Activated gamma-delta T cell treated with Interleukin-2 at 50 U/mL for 16 hours (primary cell): ENCODE results near the gene PPP3CA.
"Not testable (repeated sequence)": the region's sequence is repeated elsewhere in the genome, so short reads cannot be mapped to it uniquely, and the experiment has no call there.

Source experiments
- DNase-seq: peaks from one replicate; pipeline ENCODE4 v3.0.0-alpha.2; 2020

Gene PPP3CA

DNA sequence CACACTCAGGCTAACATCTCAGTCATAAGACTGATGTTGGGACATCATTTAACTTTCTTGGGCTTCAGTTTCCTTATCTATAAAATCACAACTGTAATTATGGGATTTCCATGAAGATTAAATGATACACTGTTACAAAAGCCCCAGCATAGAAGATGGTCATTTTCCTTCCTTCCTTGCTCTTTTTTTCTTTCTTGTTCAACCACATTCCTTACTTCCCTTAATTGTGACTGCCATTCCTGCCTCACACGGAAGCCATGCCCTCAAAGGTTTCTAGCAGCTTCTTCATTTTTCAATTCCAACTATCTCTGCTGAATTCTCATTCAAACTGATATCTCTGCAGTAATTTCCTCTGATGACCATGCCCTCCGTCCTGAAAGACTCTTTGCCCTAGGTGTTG is 311.8 kb downstream of the PPP3CA start:
- DNase-seq = no peak

DNA sequence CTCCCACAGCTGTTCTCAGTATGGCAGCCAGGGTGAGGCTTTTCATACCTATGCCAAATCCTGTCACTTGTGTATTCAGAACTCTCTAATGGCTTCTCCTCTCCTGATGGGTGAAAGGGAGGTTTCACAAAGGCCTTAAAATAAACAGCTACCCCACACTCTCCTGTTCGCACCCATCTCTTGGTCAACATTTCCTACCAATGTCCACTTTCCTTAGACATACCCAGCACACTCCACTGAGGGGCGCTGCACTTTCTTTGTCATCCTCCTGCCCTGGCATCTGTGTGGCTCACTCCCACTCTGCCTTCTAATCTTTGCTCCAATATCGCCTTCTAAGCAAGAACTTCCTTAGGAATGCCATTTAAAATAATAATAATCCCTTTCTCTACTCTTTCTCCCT is 313.3 kb downstream of the PPP3CA start:
- DNase-seq = no peak

DNA sequence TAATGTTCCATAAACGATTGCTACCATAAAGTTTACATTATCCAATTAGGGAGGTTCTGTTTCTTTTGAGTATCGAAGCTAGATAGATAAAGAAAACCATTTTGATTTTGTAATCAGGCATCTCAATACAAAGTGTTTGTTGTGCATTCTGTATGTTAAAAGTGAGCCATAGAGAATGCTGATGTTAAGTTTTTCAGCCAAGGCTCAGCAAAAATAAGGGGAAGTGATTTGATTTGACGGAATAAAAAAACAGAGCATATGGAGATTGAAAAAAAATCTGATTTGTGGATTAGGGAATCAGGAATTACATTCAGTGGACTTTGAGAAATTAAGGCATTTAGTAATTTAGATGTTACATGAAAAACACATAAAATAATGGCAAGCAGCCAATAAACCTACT is 314.8 kb downstream of the PPP3CA start:
- no peak for DNase-seq

GRCh38 chr4:101031971-101032370 is 315.4 kb downstream of the PPP3CA start:
- no peak for DNase-seq

- DNase-seq = no peak
These were observed 318.4 kb downstream of the PPP3CA start for GRCh38 chr4:101028886-101029285.

DNA sequence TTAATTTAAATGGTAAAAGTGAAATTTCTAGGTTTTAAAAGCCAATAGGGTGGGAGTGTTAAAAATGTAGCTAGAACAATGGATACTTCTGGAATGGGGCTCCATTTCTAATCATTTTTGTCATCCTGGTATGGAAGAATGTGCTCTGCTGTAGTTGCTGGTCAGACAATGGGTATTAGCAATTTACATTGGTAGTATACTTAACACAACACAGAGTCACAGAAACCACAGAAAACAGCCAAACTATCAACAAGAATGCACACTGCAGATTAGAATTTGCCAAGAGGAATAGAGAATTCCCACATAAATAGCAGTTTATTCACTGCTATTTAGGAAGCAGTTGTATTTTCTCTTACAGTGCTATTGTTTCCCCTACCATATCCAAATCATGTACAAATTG is 319.6 kb downstream of the PPP3CA start:
- DNase-seq = no peak

GRCh38 chr4:101025755-101026154 is 321.6 kb downstream of the PPP3CA start:
- DNase-seq = no peak

GRCh38 chr4:101022151-101023024 is 324.9 kb downstream of the PPP3CA start:
- no peak for DNase-seq

- peak; percentile 6 for DNase-seq
These were observed 326.4 kb downstream of the PPP3CA start for GRCh38 chr4:101020956-101021355.

GRCh38 chr4:101019941-101020401 is 327.4 kb downstream of the PPP3CA start:
- DNase-seq = peak; percentile 33

- no peak for DNase-seq
These were observed 328.0 kb downstream of the PPP3CA start for GRCh38 chr4:101019313-101019712.

- DNase-seq = no peak
These were observed 328.5 kb downstream of the PPP3CA start for GRCh38 chr4:101018836-101019235.

DNA sequence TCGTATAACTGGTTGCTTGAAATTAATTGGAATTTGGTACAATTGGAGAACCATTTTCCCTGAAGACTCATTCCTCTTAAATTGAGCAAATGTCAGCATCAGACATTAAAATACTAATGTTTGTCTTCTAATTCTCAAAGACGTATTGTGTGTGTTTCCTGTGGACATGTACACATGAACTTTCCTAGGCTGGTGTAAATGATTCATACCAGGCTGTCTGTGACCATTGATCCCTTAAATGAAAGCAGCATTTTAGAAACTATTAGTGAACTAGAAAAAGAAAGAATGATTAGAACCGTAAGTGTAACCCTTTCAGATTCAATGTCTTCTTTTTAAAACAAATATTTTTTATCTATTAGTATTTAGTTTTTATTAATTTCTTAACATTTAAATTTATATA is 332.9 kb downstream of the PPP3CA start:
- DNase-seq = no peak

GRCh38 chr4:101010987-101011386 is 336.3 kb downstream of the PPP3CA start:
- DNase-seq = no peak

DNA sequence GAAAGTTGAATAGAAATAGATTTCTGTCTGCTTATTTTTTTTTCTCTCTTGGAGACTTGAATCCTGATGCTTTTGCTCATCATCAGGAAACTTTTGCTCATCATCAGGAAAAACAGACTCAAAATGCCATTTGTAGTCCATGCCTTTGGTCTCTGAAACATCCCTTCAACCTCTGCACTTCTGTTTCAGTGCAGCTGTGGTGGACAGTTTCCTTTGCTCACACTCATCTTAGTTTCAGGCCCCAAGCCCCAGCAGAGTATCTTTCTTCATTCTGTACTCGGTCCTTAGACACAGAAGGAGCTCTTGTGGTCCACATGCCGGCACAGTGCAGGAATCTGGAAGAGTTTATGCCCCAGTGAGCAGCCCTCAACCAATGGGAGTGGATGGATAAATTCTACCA is 337.9 kb downstream of the PPP3CA start:
- no peak for DNase-seq

DNA sequence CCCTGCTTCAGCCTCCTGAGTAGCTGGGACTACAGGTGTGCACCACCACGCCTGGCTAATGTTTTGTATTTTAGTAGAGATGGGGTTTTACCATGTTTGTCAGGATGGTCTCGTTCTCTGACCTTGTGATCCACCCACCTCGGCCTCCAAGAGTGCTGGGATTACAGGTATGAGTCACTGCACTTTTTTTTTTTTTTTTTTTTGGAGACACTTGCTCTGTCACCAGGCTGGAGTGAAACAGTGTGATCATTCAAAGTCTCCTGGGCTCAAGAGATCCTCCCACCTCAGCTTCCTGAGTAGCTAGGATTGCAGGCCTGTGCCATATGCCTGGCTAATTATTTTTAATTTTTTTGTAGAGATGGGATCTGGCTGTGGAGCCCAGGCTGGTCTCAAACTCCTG is 338.8 kb downstream of the PPP3CA start:
- DNase-seq = no peak

DNA sequence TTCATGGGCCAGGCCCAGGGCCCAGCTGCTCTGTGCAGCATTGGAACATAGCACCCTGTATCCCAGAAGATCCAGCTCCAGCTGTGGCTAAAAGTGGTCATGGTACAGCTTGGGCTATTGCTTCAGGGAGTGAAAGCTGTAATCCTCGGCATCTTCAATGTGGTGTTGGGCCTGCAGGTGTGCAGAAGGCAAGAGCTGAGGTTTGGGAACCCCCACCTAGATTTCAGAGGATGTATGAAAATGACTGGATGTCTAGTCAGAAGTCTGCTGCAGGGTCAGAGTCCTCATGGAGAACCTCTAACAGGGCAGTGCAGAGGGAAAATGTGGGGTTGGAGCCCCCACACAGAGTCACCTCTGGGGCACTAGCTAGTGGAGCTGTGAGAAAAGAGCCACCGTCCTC is 341.7 kb downstream of the PPP3CA start:
- no peak for DNase-seq

GRCh38 chr4:101000496-101000895 is 346.8 kb downstream of the PPP3CA start:
- DNase-seq = no peak

DNA sequence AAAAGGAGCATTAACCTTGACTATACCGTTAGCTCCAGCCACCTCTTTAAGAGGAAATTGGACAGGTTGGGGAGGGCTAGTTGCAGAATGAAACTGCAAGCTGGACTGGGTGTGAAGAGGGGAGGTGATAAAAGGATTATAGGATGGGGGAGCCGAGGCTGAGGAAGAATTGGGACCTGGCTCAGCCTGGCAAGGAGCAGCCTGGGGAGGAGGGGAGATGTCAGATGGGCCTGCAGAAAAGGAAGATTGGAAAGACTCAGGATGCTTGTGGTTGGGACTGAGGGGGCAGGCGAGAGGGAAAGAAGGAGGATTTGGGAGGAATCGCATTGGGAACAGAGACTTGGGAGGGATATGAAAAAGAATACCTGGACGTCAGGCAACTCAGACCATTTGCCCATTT is 351.7 kb downstream of the PPP3CA start:
- DNase-seq = no peak

- not testable (repeated sequence) for DNase-seq
These were observed 352.3 kb downstream of the PPP3CA start for GRCh38 chr4:100995002-100995401.

GRCh38 chr4:100991332-100992069 is 355.8 kb downstream of the PPP3CA start:
- DNase-seq = not testable (repeated sequence)

- DNase-seq = no peak
These were observed 357.9 kb downstream of the PPP3CA start for GRCh38 chr4:100989401-100989800.

DNA sequence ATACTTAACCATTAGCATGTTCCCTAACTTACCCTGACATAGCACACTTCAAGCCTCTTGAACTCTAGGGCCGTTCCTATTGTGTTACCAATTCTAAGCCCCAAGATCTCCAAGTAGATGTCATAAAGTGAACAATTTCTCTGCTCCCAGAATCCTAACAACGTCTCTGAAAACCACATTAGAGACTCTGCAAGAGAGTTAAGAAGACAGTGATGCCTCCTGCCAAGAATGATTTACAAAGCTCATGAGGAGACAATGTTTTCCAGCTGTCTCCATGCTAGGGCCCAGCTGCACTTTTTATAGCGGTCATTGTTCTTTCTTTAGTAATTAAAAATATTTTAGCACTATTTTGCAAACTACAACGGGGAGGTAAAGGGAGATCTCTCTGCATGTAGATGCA is 358.4 kb downstream of the PPP3CA start:
- no peak for DNase-seq

- DNase-seq = no peak
These were observed 360.9 kb downstream of the PPP3CA start for GRCh38 chr4:100986360-100986868.
